K562 (cell line): ENCODE results near the gene EIF4E. TPM values are rescaled to one million over a fixed set of nuclear protein-coding genes. Genes with fewer than 3 reads are reported as not detected.
A peak's percentile ranks its signal among the peaks of the same experiment; 100 is the strongest.

Experiments
- ATAC-seq: fragments of 200-7000 bp; cut with Tn5 transposase; 3 replicates; pipeline ENCODE4 v1.9.1; 2020; ENCODE audit warnings: moderate library complexity
- BruUV-seq: library from RNA; stranded (reverse); fragments of 400-500 nt; replicated peaks from 2 replicates; lab custom pipeline; 2021; lab: Mats Ljungman, UMichigan
- CTCF ChIA-PET: fragments of 300-600 bp; formaldehyde crosslinking; extraction: SDS; loops from one replicate; lab custom pipeline; 2021; ENCODE audit warnings: low intra/inter-chr PET ratio; lab: Yijun Ruan, JAX
- POLR2A ChIA-PET: fragments of 300-600, 350-650 bp; sonication (Branson Sonifier 250); formaldehyde crosslinking; extraction: SDS; loops from one replicate; lab custom pipeline; 2021; ENCODE audit warnings: antibody characterized with exemption, inconsistent platforms; lab: Yijun Ruan, JAX
- DNase-seq, 4 experiments: peaks; one replicate each; pipeline versions ENCODE4 v3.0.0 to v3.0.0-alpha.2; 2011 to 2018; ENCODE audit warnings: low spot score in 3 of 4, mixed read lengths in 3 of 4; ENCODE audit errors: extremely low read depth in 1 of 4
- FAIRE-seq: peaks from 2 replicates; lab custom pipeline; 2011; peaks lifted over from hg19 to GRCh38; lab: Jason Lieb, UNC
- H2AFZ ChIP-seq: 2 replicates; pipeline ENCODE4 v1.6.0; 2011; ENCODE audit warnings: low read depth, low read length, control low read depth, inconsistent platforms
- H3K27ac ChIP-seq: fragments of 200-600 bp; 3 replicates; pipeline ENCODE4 v1.8.0; 2011; ENCODE audit warnings: low read depth, mild to moderate bottlenecking, control low read depth, inconsistent platforms, low read length, moderate library complexity, mixed read lengths; ENCODE audit errors: extremely low read depth
- H3K27me3 ChIP-seq, 2 experiments: fragments of 300-600 bp in 1 of 2; 2 replicates in 1 of 2; 3 replicates in 1 of 2; pipeline versions ENCODE4 v1.6.0 to v1.8.0; 2011; ENCODE audit warnings: inconsistent platforms in 2 of 2, low read length in 2 of 2, mild to moderate bottlenecking in 1 of 2, mixed read lengths in 1 of 2, moderate library complexity in 1 of 2; ENCODE audit not compliant: control insufficient read depth in 2 of 2, insufficient read depth in 2 of 2
- H3K36me3 ChIP-seq: fragments of 300-600 bp; 3 replicates; pipeline ENCODE4 v1.8.0; 2011; ENCODE audit warnings: mild to moderate bottlenecking, low read length, inconsistent platforms; ENCODE audit not compliant: control insufficient read depth, insufficient read depth
- H3K4me1 ChIP-seq, 2 experiments: fragments of 200-600 bp in 1 of 2; replicated peaks in 1 of 2; 2 replicates in 1 of 2; 3 replicates in 1 of 2; pipeline versions ENCODE4 v1.5.1 to v1.8.0; 2011; ENCODE audit warnings: inconsistent platforms in 2 of 2, low read length in 2 of 2, mild to moderate bottlenecking in 1 of 2, mixed read lengths in 1 of 2, moderate library complexity in 1 of 2; ENCODE audit not compliant: control insufficient read depth in 2 of 2, insufficient read depth in 2 of 2
- H3K4me2 ChIP-seq: 2 replicates; pipeline ENCODE4 v1.6.1; 2011; ENCODE audit warnings: low read length, control low read depth, inconsistent platforms, mixed read lengths; ENCODE audit not compliant: insufficient read depth
- H3K4me3 ChIP-seq: fragments of 200-600 bp; sonication (generic), shearing (Covaris generic); 2 replicates; pipeline ENCODE4 v1.5.1; 2016; ENCODE audit warnings: control low read depth, inconsistent platforms
- H3K79me2 ChIP-seq: fragments of 200-600 bp; 3 replicates; pipeline ENCODE4 v1.8.0; 2011; ENCODE audit warnings: low read length, inconsistent platforms; ENCODE audit not compliant: control insufficient read depth, insufficient read depth
- H3K9ac ChIP-seq, 2 experiments: 2 replicates each; pipeline versions ENCODE4 v1.6.0 to v1.6.1; 2011; ENCODE audit warnings: low read depth in 2 of 2, low read length in 2 of 2, control low read depth in 1 of 2, inconsistent platforms in 1 of 2, mild to moderate bottlenecking in 1 of 2, mixed read lengths in 1 of 2; ENCODE audit not compliant: insufficient read depth in 1 of 2
- H3K9me1 ChIP-seq: one replicate; pipeline ENCODE4 v1.6.0; 2011; ENCODE audit warnings: inconsistent platforms, mild to moderate bottlenecking, low read length, moderate library complexity; ENCODE audit not compliant: control insufficient read depth, insufficient read depth
- H3K9me3 ChIP-seq: replicated peaks from 2 replicates; pipeline ENCODE4 v1.5.1; 2011; ENCODE audit warnings: low read depth, low read length, inconsistent platforms; ENCODE audit not compliant: control insufficient read depth, insufficient read depth
- H4K20me1 ChIP-seq: replicated peaks from 2 replicates; pipeline ENCODE4 v1.6.1; 2011; ENCODE audit warnings: low read length, inconsistent platforms, mixed read lengths; ENCODE audit not compliant: control insufficient read depth, insufficient read depth
- ARID1B ChIP-seq: fragments of 450-650 bp; IDR thresholded peaks from 2 replicates; pipeline ENCODE4 v1.6.1; 2016; ENCODE audit warnings: antibody characterized with exemption, mild to moderate bottlenecking, inconsistent platforms
- C11orf30 ChIP-seq: fragments of 450-650 bp; IDR thresholded peaks from 2 replicates; pipeline ENCODE4 v1.6.1; 2016; ENCODE audit warnings: low read depth, mild to moderate bottlenecking
- CEBPB ChIP-seq: fragments of 450-650 bp; IDR thresholded peaks from 2 replicates; pipeline ENCODE4 v1.6.1; 2016; ENCODE audit warnings: missing genetic modification characterization, missing compliant biosample characterization
- EGR1 ChIP-seq: fragments of 450-650 bp; conservative IDR thresholded peaks from 2 replicates; pipeline ENCODE4 v1.6.1; 2017; ENCODE audit warnings: mild to moderate bottlenecking
- GTF2A2 ChIP-seq: IDR thresholded peaks from 2 replicates; pipeline ENCODE4 v1.6.1; 2016; ENCODE audit warnings: mild to moderate bottlenecking, missing genetic modification characterization, missing compliant biosample characterization
- IFI16 ChIP-seq: fragments of 250-450 bp; sonication (Bioruptor Pico); IDR thresholded peaks from 2 replicates; pipeline ENCODE4 v2.1.2; 2022; ENCODE audit warnings: mild to moderate bottlenecking, inconsistent platforms
- LEF1 ChIP-seq: fragments of 450-650 bp; IDR thresholded peaks from 2 replicates; pipeline ENCODE4 v1.6.1; 2016; ENCODE audit warnings: mild to moderate bottlenecking
- MAFF ChIP-seq: IDR thresholded peaks from 2 replicates; pipeline ENCODE4 v1.6.1; 2012; ENCODE audit warnings: low read length, improper control_type of control experiment
- MAFG ChIP-seq: fragments of 450-650 bp; conservative IDR thresholded peaks from 2 replicates; pipeline ENCODE4 v1.6.1; 2016; ENCODE audit warnings: missing genetic modification characterization, missing compliant biosample characterization
- MAFK ChIP-seq: IDR thresholded peaks from 2 replicates; pipeline ENCODE4 v1.6.1; 2011; ENCODE audit warnings: low read length, improper control_type of control experiment
- NFE2 ChIP-seq: IDR thresholded peaks from 2 replicates; pipeline ENCODE4 v1.6.1; 2014; ENCODE audit warnings: antibody characterized with exemption, low read depth
- XRCC3 ChIP-seq: fragments of 450-650 bp; IDR thresholded peaks from 2 replicates; pipeline ENCODE4 v1.6.1; 2017; ENCODE audit warnings: mild to moderate bottlenecking, moderate library complexity
- ZNF316 ChIP-seq: fragments of 450-650 bp; IDR thresholded peaks from 2 replicates; pipeline ENCODE4 v1.6.1; 2016
- ZNF431 ChIP-seq: sonication (generic); formaldehyde crosslinking; IDR thresholded peaks from 2 replicates; pipeline ENCODE4 v1.8.0; 2022; ENCODE audit warnings: mild to moderate bottlenecking, missing genetic modification reagents
- ZNF512 ChIP-seq: IDR thresholded peaks from 2 replicates; pipeline ENCODE4 v1.6.1; 2016; ENCODE audit warnings: missing genetic modification characterization, missing compliant biosample characterization
- ZNF780A ChIP-seq: fragments of 250-450 bp; sonication (Bioruptor Pico); IDR thresholded peaks from 2 replicates; pipeline ENCODE4 v1.5.0; 2021; ENCODE audit warnings: mild to moderate bottlenecking
- whole genome bisulfite sequencing: fragments of 100-300 bp; shearing (Covaris generic); methylation state at CpG from one replicate; pipeline ENCODE4 v1.1.6; 2016; ENCODE audit warnings: low coverage, mixed read lengths; ENCODE audit not compliant: insufficient coverage; ENCODE audit errors: missing lambda C conversion rate; 5-methylcytosine and 5-hydroxymethylcytosine counted together
- in situ Hi-C: fragments of 300-500 bp; cut with MboI; formaldehyde crosslinking; loops from 4 replicates; pipeline ENCODE4 v1.15.0; 2018; ENCODE audit warnings: inconsistent platforms, mixed read lengths
- intact Hi-C: fragments of 100-400 bp; cut with micrococcal nuclease; formaldehyde crosslinking; loops from 2 replicates; pipeline ENCODE4 v1.14.2; 2022
- polyA plus RNA-seq, 8 experiments: library from polyadenylated mRNA; depleted of rRNA in 4 of 8; stranded (reverse) in 5 of 8; unstranded in 3 of 8; fragments of >200 nt; fragmentation: Nextera tagmentation in 2 of 8; fragmentation: Illumina TruSeq in 1 of 8; extraction: Ambion mirVana in 2 of 8; extraction: Trizol in 1 of 8; gene quantifications; 2 replicates each; pipeline versions ENCODE4 v1.2.1 to v1.2.3, GENCODE V29; 2011 to 2014; ENCODE audit warnings: inconsistent platforms in 1 of 8, missing spikeins in 1 of 8
- total RNA-seq, 7 experiments: library from RNA; depleted of rRNA in 6 of 7; stranded (reverse); fragments of >200 nt in 6 of 7; fragmentation: Illumina TruSeq in 2 of 7; extraction: Trizol in 2 of 7; gene quantifications; 2 replicates each; pipeline versions ENCODE4 v1.2.1 to v1.2.3, GENCODE V29; 2011 to 2021; ENCODE audit warnings: low replicate concordance in 1 of 7

EIF4E gene
- total and polyA plus RNA-seq, 9 of the 15 experiments (the other 6 are each of a cell fraction or from before 2014, with no cell fraction given) = 164 to 489 (median 179) TPM

- Histone ChIP-seq H3K4me3 (no peak overlapping the region), H3K9me3 (no peaks in the 10 kb centered on the region; the same call in 1 of the 2 replicates), H3K9me1 (no peaks in the 10 kb centered on the region), H3K4me1 (peaks cover 9 to 25% of the 10 kb centered on the region in 2 experiments), H3K36me3 (no peaks in the 10 kb centered on the region), H2AFZ (peak overlapping the region; percentile 51; the same call in 1 of the 2 replicates), H3K27ac (no peak overlapping the region), H3K79me2 (no peaks in the 10 kb centered on the region), H4K20me1 (no peaks in the 10 kb centered on the region), H3K27me3 (no peaks in the 10 kb centered on the region), H3K4me2 (no peak overlapping the region), H3K9ac (no peak overlapping the region)
- BruUV-seq = no TSS peak
- POLR2A ChIA-PET = interaction anchor here (0.8 kb wide), 1 partner anchor 38 kb away, joined by 3 read pairs; no protein-coding TSS in a partner anchor
- WGBS = 0% methylated on average over 3 of the region's 3 CpGs
- TF ChIP-seq NFE2 = 0 out of 2 replicates have a peak, but pooled peaks have one; percentile 4
- peak; percentile 36; the same call in 1 of the 2 replicates for TF ChIP-seq MAFG (tag)
- no peak for TF ChIP-seq ZNF780A (CRISPR knock-in tag)
- in situ Hi-C loops (no loop called here), intact Hi-C loops (no loop called here)
- no peak for FAIRE-seq
- no peak for DNase-seq
- no peak for ATAC-seq
- CTCF ChIA-PET = no interaction called here
These were observed 38.0 kb upstream of the EIF4E start for GRCh38 chr4:98966926-98967325.

- Histone ChIP-seq H3K36me3 (no peaks in the 10 kb centered on the region), H3K79me2 (no peaks in the 10 kb centered on the region), H4K20me1 (no peaks in the 10 kb centered on the region), H3K4me2 (peak overlapping the region; percentile 5; the same call in 1 of the 2 replicates), H3K4me3 (no peak overlapping the region), H3K27ac (peak overlapping the region; percentile 24; the same call in 2 of the 3 replicates), H2AFZ (peak overlapping the region; percentile 65), H3K4me1 (peaks cover 9 to 13% of the 10 kb centered on the region in 2 experiments; a peak in 4 of 5 replicates), H3K9ac (no peak overlapping the region; a peak in 1 of 4 replicates), H3K27me3 (no peaks in the 10 kb centered on the region), H3K9me1 (no peaks in the 10 kb centered on the region), H3K9me3 (no peaks in the 10 kb centered on the region; the same call in 1 of the 2 replicates)
- POLR2A ChIA-PET = interaction anchor here (0.5 to 1.0 kb wide), 4 partner anchors 9 to 35 kb away, joined by 3 to 4 read pairs (median 4); partner anchors contain the start of gene EIF4E
- BruUV-seq = no TSS peak
- ATAC-seq = peak; percentile 63
- WGBS = 20% methylated on average over 5 of the region's 5 CpGs
- no peak for DNase-seq
- in situ Hi-C loops (no loop called here), intact Hi-C loops (no loop called here)
- CTCF ChIA-PET = no interaction called here
- no peak for FAIRE-seq
- TF ChIP-seq ZNF512 = no peak
- no peak for TF ChIP-seq GTF2A2
- peak; percentile 30; the same call in 1 of the 2 replicates for TF ChIP-seq MAFF
- no peak for TF ChIP-seq XRCC3
- TF ChIP-seq C11orf30 = peak; percentile 82
- peak; percentile 49; the same call in 1 of the 2 replicates for TF ChIP-seq EGR1
- no peak for TF ChIP-seq ARID1B
- TF ChIP-seq CEBPB (tag) = no peak
- TF ChIP-seq MAFK = peak; percentile 20; the same call in 1 of the 2 replicates
- TF ChIP-seq IFI16 (CRISPR knock-in tag) = no peak
- TF ChIP-seq ZNF316 = peak; percentile 88
- TF ChIP-seq LEF1 = 0 out of 2 replicates have a peak, but pooled peaks have one; percentile 17
- TF ChIP-seq ZNF431 (CRISPR knock-in tag) = no peak
These were observed 34.9 kb upstream of the EIF4E start for GRCh38 chr4:98963538-98964433.
